PC-3 (cell line): ENCODE measurements around the gene FOXI2.

Experiments
- CTCF ChIP-seq: fragments of 300-600 bp; sonication (generic); conservative IDR thresholded peaks from 2 replicates; pipeline ENCODE4 v1.5.1; 2017; ENCODE audit warnings: antibody characterized with exemption, low read depth, mild to moderate bottlenecking, low read length
- EZH2 ChIP-seq: fragments of 300-600 bp; sonication (generic); IDR thresholded peaks from one replicate; pipeline ENCODE4 v1.6.1; 2017; ENCODE audit warnings: antibody characterized with exemption, mild to moderate bottlenecking, low read length; ENCODE audit not compliant: unreplicated experiment

GRCh38 chr10:127687548-127687947, 49.4 kb upstream of the FOXI2 start:
- TF ChIP-seq CTCF (no peak), EZH2 (no peak)
